ENCODE data around the gene SGSM2.

SGSM2 gene

DNA sequence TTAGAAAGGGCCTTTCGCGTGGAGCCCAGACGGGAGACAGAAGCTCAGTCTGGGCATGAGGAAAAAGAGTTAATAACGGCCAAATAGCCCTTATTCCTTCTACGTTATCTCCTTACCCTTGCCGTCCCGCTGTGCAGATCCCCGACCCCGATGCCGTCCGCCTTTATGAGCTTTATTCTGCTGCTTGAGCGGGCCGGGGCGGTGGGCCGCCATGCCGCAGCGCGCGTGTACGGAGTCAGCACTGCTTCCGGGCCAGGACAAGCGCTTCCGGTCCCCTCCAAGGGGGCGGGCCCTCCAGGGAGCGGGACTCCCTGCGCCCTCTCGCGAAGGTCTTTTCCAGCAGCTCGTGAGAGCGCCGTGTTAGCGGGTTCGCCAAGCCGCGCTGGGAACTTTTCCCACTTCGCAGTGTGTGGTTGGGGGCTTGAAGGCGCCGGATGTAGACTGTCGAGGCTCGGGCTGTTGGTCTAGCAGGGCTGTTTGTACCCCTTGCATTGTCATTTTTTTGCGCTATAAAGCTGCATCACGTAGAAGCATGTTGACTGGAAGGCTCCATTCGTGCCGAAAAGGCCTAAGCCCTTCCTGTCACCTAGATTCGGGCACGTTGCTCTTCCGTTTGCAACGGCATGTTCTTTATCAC is 968 bp upstream of the SGSM2 start, which contains the start of gene TSR1:
Gene TSR1, minus strand, starts transcription at position 243 of the 637 bp plus-strand sequence. Its CDS starts 30 bp downstream, at position 213.
- DNase-seq: peak; percentile 91

DNA sequence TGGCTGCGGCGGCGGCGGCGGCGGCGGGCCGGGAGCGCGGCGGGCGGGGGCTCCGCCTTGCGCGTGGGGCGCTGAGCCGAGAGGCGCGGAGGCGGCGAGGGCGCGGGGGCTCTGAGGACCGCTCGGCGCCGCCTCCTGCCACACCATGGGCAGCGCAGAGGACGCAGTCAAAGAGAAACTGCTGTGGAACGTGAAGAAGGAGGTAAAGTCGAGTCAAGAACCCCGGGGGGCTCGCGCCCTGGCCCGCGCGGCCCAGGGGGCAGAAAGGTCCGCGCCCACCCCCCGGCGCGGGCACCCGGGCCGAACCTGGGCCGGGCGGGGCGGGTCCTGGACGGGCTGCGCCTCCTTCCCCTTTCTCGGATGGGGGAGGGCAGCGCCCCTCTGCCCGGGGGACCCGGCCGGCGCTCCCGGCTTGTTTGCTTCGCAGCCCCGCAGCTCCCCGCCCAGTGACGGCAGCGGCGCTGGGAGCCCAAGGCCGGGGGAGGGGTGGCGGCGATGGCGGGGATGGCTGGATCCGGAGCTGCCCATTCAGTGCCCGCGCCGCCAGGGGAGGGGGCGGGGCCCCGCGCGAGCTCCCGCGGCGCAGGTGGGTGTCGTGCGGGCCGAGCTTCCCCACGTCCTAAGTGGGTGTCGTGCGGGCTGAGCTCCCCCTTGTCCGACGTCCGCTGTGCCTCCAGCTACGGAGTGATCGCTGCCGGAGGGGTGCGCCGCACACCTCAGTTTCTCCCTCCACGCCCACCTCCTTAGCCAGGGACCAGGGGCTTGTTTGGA is 428 bp downstream of the SGSM2 start:
- DNase-seq: peak; percentile 60

DNA sequence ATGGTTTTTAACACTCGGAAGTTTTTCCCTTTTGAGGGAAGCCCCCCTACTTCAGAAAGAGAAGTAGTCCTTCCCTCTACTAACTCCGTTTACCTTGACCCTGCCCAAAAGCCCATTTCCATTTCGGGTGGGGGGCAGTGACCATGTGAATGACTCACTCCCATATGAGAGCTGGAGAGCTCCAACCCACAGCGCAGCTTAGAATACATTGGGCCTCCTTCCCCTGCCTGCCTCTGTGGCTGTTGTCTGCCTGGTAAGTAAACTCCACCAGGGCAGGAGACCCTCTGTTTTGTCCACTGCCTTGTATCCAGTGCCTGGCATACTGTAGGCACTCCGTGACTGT is 985 bp downstream of the SGSM2 start:
- peak; percentile 17 for DNase-seq

DNA sequence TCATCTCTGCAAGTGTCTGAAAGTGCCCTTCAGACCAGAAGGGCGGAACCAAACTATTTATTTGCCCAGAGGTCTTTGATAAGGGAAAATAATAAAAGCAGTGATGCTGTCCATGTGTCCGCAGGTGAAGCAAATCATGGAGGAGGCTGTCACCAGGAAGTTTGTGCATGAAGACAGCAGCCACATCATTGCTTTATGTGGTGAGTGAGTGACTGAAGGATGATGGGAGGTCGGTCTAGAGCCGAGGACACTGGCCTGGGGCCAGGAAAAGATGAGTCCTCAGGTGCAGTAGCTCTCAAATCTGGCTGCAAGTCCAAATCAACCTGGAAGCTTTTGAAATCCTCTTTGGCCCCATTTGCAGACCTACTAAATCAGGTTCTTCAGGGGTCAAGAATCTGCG is 6.1 kb downstream of the SGSM2 start:
- DNase-seq: peak; percentile 37

DNA sequence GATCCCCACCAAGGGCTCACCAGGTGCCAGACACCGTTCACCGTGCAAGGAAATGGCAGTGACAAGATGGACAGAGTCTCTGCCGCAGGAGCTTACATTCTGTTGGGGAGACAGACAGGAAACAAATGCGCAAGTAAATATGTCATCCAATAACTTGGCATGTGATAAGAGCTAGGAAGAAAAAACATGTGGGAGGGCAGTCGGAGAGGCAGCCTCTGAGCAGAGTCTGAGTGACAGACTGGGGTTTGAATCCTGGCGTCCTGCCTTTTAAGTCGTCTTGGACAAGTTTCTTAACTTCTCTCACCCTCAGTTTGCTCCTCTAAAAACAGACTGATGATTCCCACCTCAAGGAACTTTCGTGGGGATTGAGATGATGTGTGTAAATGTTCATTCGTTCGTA is 7.2 kb downstream of the SGSM2 start:
- DNase-seq: no peak

DNA sequence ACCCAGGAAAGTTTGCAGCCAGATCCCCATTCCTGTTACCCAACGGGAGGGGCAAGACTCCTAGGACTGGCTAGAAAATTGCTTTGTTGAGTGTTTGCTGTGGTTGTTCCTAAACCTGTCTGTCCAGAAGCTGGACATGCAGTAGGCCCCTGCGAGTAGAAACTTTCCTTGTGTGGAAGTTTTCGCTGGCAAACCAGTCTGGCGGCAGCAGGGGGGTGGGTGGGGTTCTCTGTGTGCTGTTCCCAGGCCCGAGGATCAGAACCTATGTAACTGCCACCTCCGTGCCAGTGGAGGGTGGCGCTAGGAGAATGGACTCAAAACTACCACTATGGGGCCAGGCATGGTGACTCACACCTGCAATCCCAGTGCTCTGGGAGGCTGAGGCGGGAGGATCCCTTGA is 9.2 kb downstream of the SGSM2 start:
- no peak for DNase-seq

DNA sequence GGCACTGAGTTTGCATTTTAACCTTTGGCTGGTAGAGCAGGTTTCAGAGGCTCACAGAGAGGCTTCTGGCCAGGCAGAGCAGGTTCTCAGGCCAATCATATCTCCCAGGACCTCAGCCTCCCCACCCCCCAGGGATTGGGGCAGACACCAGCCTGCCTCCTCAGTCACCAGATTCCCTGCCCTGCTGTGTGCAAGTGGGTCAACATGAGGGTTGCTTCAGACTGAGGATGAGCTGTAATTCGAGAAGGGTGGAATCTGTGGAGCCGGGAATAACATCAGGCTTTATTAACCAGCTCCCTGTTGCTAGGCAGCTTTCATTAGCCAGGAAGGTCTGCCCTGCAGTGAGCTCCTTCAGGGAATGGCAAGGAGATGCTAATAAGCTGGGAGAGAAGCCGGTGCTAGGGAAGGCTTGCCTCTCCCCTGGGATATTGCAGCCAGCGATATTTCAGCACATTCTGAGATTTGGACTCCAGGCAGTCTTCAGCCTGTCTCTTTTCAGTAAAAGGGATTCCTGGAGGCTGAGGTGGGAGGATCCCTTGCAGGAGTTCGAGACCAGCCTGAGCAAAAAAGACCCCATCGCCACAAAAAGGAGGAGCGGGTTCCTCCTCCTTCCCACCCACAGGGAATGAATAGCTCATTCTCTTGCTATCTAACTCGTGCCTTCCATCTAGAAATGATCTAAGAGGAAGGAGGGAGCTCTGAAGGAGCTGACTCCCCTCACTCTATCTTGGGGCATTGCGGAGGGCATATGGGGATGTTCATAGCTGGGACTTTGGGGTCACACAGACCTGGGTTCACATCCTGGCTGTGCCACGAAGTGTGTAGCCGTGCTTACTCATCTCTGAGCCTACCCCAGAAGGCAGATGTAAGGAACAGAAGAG is 10.7 kb downstream of the SGSM2 start:
- DNase-seq: no peak

DNA sequence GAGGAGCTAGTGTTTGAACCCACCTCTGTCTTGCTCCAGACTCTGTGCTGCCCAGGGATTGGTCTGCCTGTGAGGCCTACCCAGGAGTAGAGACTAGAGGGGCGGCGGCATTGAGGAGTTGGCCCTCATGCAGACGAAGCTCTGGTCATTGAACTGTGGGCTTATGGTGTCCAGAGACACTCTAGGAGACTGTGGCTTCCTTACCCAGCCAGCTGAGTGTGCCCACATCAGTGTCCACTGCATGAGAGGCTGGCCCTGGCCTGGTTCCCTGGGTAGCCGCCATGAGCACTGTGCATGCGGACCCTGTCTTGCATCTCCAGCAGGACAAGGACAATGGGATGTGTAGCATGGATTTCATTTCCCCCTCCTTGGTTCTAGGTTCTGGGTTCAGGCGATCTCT is 14.0 kb downstream of the SGSM2 start:
- no peak for DNase-seq

DNA sequence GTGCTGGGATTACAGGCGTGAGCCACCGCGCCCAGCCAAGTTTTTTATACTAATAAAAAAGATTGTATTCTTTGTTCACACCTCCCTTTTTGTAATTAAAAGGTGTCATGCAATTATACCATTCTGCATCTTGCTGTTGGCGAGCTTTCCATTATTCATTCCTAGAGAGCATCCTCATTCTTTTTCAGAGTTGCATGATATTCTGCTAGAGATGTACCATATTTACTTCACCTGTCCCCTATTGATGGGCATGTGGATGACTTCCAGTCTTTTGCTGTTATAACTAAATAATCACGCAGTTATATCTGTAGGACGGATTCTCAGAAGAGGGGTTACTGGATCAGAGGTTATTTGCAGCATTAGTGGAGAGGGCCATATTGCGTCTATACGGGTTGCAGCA is 17.0 kb downstream of the SGSM2 start:
- DNase-seq: no peak

DNA sequence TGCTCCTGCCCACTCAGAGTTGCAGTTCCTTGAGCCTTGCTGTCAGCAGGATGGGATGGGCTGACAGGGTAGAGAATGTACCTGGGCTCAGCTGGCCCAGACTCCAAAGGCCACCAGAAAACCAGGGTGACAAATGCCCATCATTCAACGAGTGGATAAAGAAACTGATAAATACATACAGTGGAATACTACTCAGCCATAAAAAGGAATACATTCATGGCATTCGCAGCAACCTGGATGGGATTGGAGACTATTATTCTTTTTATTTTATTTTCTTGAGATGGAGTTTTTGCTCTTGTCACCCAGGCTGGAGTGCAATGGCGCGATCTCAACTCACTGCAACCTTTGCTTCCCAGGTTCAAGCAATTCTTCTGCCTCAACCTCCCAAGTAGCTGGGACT is 19.9 kb downstream of the SGSM2 start:
- no peak for DNase-seq

DNA sequence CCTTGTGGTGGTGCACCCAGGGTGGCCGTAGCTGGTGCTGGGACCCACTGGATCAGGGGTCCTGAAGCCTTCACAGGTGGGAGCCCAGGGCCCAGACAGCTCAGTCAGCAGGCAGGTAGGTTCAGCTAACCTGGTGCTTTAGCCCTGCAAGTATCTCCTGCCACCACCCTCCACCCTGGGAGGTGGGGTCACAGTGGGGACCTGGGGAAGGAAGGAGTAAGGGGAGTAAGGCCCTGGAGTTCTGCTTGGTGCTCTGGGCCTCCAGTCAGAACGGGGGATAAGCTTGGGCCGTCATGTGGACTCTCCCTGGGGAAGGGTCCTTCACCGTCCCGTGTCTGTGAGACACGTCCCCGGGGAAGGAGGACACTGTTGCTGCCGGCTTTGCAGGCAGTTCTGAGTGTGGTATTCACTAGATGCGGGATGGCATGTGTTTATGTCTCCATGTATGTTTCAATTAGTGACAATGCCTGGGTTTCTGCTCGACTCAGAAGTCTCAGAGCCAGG is 20.7 kb downstream of the SGSM2 start:
- no peak for DNase-seq

DNA sequence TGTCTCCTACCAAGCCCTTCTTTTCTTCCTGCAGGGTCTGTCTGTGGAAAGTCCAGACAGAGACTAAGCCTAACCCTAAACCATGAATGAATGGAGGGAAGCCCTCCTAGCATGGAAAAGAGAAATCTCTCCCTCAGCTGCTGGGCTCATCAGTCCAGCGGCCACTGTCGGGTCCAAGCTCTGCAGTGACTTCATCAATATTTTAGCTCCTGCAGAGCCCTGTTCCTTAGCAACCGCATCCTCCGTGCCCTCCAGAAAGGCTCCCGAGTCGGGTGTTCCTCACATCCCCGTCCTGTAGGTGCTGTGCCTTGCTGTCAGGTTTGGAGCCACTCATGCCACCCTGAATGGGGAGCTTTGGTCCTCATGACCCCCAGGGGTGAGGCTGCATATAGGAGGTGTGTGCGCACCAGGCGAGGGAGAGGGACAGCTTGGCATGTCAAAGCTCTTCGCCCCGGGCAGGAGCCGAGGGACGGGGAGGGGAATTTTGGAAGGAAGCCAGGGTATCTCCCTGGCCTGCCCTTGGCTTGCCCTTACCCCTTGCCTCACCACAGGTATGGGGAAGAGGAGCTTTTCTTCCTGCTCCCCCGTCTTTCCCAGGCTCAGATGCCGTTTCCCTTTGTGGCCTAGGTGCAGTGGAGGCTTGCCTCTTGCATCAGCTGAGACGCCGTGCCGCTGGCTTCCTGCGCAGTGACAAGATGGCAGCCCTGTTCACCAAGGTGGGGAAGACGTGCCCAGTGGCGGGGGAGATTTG is 23.9 kb downstream of the SGSM2 start:
- no peak for DNase-seq

DNA sequence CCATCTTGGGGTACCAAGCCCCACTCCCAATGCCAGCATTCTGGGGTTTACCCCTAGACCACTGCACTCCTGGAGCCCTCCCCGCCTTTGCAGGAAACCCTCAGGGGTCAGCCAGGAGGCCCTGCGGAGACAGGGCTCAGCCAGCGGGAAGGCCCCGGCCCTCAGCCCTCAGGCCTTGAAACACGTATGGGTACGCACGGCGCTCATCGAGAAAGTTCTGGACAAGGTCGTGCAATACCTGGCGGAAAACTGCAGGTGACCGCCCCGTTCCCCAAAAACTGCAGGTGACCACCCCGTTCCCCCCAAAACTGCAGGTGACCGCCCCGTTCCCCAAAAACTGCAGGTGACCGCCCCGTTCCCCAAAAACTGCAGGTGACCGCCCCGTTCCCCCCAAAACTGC is 24.7 kb downstream of the SGSM2 start:
- no peak for DNase-seq

DNA sequence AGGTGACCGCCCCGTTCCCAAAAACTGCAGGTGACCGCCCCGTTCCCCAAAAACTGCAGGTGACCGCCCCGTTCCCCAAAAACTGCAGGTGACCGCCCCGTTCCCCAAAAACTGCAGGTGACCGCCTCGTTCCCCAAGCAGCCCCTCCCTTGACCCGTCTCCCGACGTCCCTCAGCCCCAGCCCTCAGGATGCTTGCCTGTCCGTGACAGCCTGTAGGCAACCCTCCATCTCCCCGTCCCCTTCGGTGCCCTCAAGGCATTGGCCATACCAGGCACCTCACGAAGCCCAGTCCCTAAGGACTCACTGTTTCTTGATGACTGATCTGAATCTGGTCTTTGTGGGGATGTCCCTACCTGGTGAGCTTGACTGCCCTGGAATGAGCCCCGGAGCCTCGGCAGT is 25.1 kb downstream of the SGSM2 start:
- DNase-seq: no peak

DNA sequence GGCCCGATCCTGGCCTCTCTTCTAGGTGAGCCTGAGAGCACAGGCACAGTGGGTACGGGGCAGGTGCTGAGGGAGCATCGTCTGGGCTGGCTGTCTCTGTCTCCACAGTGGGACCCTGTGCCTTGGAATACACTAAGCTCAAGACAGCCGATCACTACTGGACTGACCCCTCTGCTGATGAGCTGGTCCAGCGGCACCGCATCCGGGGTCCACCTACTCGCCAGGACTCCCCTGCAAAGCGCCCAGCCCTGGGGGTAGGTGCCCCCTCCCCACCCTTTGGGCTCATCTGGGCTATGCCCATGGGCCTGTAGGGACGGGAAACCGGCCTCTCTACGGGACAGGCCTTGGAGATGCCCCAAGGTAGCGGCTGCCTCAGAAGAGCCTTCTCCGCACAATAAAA is 25.6 kb downstream of the SGSM2 start:
- no peak for DNase-seq

DNA sequence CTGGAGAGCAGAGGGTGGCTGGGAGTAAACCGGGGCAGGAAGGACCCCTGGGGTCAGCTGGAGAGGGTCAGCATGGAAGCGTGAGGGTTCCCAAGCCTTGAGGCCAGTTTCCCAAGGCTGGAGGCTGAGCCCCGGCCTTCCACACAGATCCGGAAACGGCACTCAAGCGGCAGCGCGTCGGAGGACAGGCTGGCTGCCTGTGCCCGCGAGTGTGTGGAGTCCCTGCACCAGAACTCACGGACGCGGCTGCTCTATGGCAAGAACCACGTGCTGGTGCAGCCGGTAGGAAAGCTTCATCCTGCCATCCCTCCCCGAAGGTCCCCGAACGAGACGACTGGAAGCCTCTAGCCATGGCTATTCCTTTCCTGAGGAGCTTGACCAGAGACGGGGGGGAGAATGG is 26.0 kb downstream of the SGSM2 start:
- no peak for DNase-seq

DNA sequence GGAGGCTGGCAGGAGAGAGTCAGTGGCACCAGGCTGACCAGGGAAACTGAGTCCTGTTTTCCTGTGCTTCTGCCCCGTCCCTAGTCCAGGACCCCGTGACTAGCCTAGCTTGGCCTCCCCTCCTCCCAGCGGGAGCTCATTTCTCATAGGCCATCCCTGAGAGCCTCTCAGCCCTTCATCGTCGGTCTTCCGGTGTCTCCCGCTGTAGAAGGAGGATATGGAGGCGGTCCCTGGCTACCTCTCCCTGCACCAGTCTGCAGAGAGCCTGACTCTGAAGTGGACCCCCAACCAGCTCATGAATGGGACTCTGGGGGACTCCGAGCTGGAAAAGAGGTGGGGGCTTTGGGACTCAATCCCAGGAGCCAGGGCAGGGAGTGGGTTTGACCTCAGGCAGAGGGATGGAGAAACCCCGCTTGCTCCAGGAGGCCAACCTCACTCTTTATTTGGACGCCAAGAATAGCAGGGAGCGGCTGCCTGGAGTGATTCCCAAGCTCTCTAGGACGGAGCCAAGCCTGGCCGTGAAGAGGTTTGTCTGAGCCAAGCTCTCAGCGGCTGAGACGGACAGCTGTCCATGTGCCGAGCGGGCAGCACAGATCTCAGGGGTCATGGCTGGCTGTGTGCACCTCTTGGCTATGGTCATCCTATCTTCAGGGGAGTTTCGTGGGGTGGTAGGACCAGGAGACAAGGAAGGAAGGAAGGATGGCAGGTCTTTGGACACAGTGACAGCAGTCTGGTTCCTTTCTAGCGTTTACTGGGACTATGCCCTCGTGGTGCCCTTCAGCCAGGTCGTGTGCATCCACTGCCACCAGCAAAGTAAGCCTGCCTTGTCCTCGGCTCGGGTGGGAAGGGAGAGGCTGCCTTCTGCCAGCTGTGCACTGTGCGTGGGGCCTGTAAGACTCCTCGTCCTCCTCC is 26.8 kb downstream of the SGSM2 start:
- DNase-seq: no peak

DNA sequence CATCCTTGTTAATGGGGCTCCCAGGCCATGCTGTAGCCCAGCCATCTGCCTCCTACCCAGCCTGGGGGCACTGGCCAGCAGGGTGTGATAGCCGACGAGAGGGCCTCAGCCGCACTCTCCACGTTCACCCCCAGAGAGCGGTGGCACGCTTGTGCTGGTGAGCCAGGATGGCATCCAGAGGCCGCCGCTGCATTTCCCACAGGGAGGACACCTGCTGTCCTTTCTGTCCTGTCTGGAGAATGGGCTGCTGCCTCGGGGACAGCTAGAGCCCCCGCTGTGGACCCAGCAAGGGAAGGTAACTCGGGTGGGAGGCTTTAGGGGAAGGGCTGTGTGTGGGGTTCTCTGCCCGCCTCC is 27.4 kb downstream of the SGSM2 start:
- DNase-seq: no peak

DNA sequence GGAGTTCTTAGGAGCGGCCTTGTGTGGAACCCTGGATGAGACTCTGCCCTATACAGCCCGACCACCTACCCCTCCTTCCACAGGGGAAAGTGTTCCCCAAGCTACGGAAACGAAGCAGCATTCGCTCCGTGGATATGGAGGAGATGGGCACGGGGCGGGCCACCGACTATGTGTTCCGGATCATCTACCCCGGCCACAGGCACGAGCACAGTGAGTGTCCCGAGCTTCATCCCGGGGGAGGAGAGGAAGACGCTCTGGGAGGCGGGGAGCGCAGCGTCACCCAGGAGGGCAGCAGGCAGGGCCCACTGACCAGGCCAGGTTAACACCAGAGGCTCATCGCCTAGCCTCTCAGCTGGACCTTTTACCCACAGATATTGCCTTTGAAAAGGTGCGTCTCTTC is 27.8 kb downstream of the SGSM2 start:
- DNase-seq: no peak

DNA sequence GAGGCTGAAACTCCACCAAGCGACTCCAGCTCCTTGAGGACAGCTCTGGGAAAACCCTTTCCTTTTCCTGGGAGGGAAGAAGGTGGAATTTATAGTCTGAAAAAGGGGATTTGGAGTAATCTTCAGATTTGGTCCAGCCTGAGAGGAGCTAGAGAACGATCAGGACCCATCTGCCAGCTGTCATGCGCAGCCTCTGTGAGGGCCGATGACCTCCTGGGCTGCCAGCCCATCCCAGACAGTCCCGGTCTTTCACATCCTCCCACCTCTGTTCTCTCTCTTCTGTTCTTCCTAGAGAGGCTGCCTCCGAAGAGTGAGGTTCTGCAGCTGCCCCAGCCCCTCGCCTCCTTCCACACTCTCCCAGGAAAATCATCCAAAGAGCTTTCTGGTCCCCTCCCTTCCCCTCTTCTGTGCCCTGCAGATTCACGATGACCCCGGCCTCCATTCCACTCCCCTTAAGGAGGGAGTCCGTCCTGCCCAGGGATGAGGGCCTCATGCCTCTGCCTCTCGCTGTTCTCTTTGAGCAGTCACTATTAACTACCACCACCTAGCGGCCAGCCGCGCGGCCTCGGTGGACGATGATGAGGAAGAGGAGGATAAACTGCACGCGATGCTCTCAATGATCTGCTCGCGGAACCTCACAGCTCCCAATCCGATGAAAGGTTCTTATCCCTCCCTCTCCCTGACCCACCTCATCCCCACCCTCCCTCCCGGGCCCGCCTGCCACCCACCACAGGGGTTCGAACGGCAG is 29.6 kb downstream of the SGSM2 start:
- DNase-seq: no peak

DNA sequence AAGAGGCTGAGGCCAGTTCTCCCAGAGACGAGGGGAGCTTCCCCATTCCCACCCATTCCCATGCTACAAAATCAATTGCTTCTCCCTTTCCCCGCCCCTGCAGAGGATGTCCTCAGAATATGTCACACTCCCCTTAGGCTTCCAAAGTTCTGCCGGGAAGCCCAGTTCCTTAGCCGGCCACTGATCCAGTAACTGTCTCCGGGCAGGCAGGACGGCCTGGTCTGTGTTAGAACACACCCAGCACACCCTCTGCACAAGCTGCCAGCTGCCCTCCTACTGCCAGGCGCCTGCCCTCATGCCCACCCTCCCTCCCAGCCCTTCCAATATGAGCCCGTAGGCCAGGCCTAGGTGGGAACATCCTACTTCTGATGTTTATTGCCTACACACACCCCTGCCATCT is 31.1 kb downstream of the SGSM2 start:
- DNase-seq: no peak
